ENCODE measurements around the gene CCL2.

The CCL2 gene

GRCh38 chr17:34228781-34229180 is 26.3 kb upstream of the CCL2 start:
- Mint-ChIP-seq H3K36me3 (no peaks in the 10 kb centered on the region), H3K4me1 (no peaks in the 10 kb centered on the region), H3K9me3 (peaks cover 7% of the 10 kb centered on the region), H3K27me3 (peaks cover 15% of the 10 kb centered on the region), H3K27ac (no peak overlapping the region), H3K4me3 (no peak overlapping the region)

- Mint-ChIP-seq H3K9me3 (peaks cover 7% of the 10 kb centered on the region), H3K27me3 (peaks cover 13% of the 10 kb centered on the region), H3K4me3 (no peak overlapping the region), H3K27ac (no peak overlapping the region), H3K36me3 (no peaks in the 10 kb centered on the region), H3K4me1 (no peaks in the 10 kb centered on the region)
Measured at GRCh38 chr17:34230342-34230741, 24.7 kb upstream of the CCL2 start.

- Mint-ChIP-seq H3K36me3 (no peaks in the 10 kb centered on the region), H3K27me3 (peaks cover 11% of the 10 kb centered on the region), H3K27ac (no peak overlapping the region), H3K9me3 (peaks cover 7% of the 10 kb centered on the region), H3K4me1 (no peaks in the 10 kb centered on the region), H3K4me3 (no peak overlapping the region)
Measured at GRCh38 chr17:34234616-34235015, 20.5 kb upstream of the CCL2 start.

- Mint-ChIP-seq H3K4me3 (no peak overlapping the region), H3K27me3 (peaks cover 11% of the 10 kb centered on the region), H3K9me3 (peaks cover 4% of the 10 kb centered on the region), H3K27ac (no peak overlapping the region), H3K36me3 (no peaks in the 10 kb centered on the region), H3K4me1 (no peaks in the 10 kb centered on the region)
Measured at GRCh38 chr17:34235389-34236028, 19.6 kb upstream of the CCL2 start.

GRCh38 chr17:34236281-34236892 is 18.7 kb upstream of the CCL2 start:
- Mint-ChIP-seq H3K27ac (no peak overlapping the region), H3K36me3 (no peaks in the 10 kb centered on the region), H3K27me3 (peaks cover 4% of the 10 kb centered on the region), H3K4me1 (no peaks in the 10 kb centered on the region), H3K9me3 (no peaks in the 10 kb centered on the region), H3K4me3 (no peak overlapping the region)

- Mint-ChIP-seq H3K36me3 (no peaks in the 10 kb centered on the region), H3K4me1 (no peaks in the 10 kb centered on the region), H3K9me3 (no peaks in the 10 kb centered on the region), H3K4me3 (no peak overlapping the region), H3K27me3 (peaks cover 4% of the 10 kb centered on the region), H3K27ac (no peak overlapping the region)
Measured at GRCh38 chr17:34237458-34237857, 17.6 kb upstream of the CCL2 start.

GRCh38 chr17:34241062-34241461 is 14.0 kb upstream of the CCL2 start:
- H3K27me3 Mint-ChIP-seq = peaks cover 2% of the 10 kb centered on the region

GRCh38 chr17:34242587-34243363 is 12.3 kb upstream of the CCL2 start:
- H3K27ac Mint-ChIP-seq = no peak overlapping the region
- H3K9me3 Mint-ChIP-seq = no peaks in the 10 kb centered on the region
- no peaks in the 10 kb centered on the region for H3K36me3 Mint-ChIP-seq
- no peak overlapping the region for H3K4me3 Mint-ChIP-seq
- H3K4me1 Mint-ChIP-seq = no peaks in the 10 kb centered on the region
- H3K27me3 Mint-ChIP-seq = peaks cover 5% of the 10 kb centered on the region

More at GRCh38 chr17:34241062-34241461, 14.0 kb upstream of the CCL2 start:
- Mint-ChIP-seq H3K4me3 (no peak overlapping the region), H3K4me1 (no peaks in the 10 kb centered on the region), H3K36me3 (no peaks in the 10 kb centered on the region), H3K27ac (no peak overlapping the region), H3K9me3 (no peaks in the 10 kb centered on the region)

- Mint-ChIP-seq H3K4me3 (no peak overlapping the region), H3K9me3 (no peaks in the 10 kb centered on the region), H3K4me1 (no peaks in the 10 kb centered on the region), H3K36me3 (no peaks in the 10 kb centered on the region), H3K27ac (no peak overlapping the region), H3K27me3 (peaks cover 5% of the 10 kb centered on the region)
Measured at GRCh38 chr17:34243364-34244320, 11.4 kb upstream of the CCL2 start.

- no peak overlapping the region for H3K27ac Mint-ChIP-seq
- H3K9me3 Mint-ChIP-seq = no peaks in the 10 kb centered on the region
- H3K27me3 Mint-ChIP-seq = peaks cover 5% of the 10 kb centered on the region
- H3K4me3 Mint-ChIP-seq = no peak overlapping the region
- H3K4me1 Mint-ChIP-seq = no peaks in the 10 kb centered on the region
- no peaks in the 10 kb centered on the region for H3K36me3 Mint-ChIP-seq
Measured at GRCh38 chr17:34245351-34245905, 9.7 kb upstream of the CCL2 start.

- Mint-ChIP-seq H3K27ac (no peak overlapping the region), H3K9me3 (no peaks in the 10 kb centered on the region), H3K36me3 (no peaks in the 10 kb centered on the region), H3K4me3 (no peak overlapping the region), H3K4me1 (no peaks in the 10 kb centered on the region), H3K27me3 (peaks cover 5% of the 10 kb centered on the region)
Measured at GRCh38 chr17:34246446-34246845, 8.6 kb upstream of the CCL2 start.

GRCh38 chr17:34246881-34247280 is 8.2 kb upstream of the CCL2 start:
- Mint-ChIP-seq H3K4me1 (no peaks in the 10 kb centered on the region), H3K27me3 (peaks cover 6% of the 10 kb centered on the region), H3K9me3 (no peaks in the 10 kb centered on the region), H3K4me3 (no peak overlapping the region), H3K27ac (no peak overlapping the region), H3K36me3 (no peaks in the 10 kb centered on the region)

GRCh38 chr17:34248511-34249024 is 6.5 kb upstream of the CCL2 start:
- H3K27ac Mint-ChIP-seq = no peak overlapping the region
- H3K27me3 Mint-ChIP-seq = peaks cover 6% of the 10 kb centered on the region
- H3K4me3 Mint-ChIP-seq = no peak overlapping the region
- H3K36me3 Mint-ChIP-seq = no peaks in the 10 kb centered on the region
- H3K9me3 Mint-ChIP-seq = no peaks in the 10 kb centered on the region
- H3K4me1 Mint-ChIP-seq = no peaks in the 10 kb centered on the region

GRCh38 chr17:34249061-34249460 is 6.0 kb upstream of the CCL2 start:
- no peaks in the 10 kb centered on the region for H3K36me3 Mint-ChIP-seq
- no peak overlapping the region for H3K27ac Mint-ChIP-seq

GRCh38 chr17:34249478-34249877 is 5.6 kb upstream of the CCL2 start:
- H3K4me3 Mint-ChIP-seq = no peak overlapping the region
- peaks cover 6% of the 10 kb centered on the region for H3K27me3 Mint-ChIP-seq
- no peaks in the 10 kb centered on the region for H3K4me1 Mint-ChIP-seq
- H3K9me3 Mint-ChIP-seq = no peaks in the 10 kb centered on the region
- no peak overlapping the region for H3K27ac Mint-ChIP-seq
- no peaks in the 10 kb centered on the region for H3K36me3 Mint-ChIP-seq

More at GRCh38 chr17:34249061-34249460, 6.0 kb upstream of the CCL2 start:
- H3K27me3 Mint-ChIP-seq = peaks cover 6% of the 10 kb centered on the region
- no peaks in the 10 kb centered on the region for H3K4me1 Mint-ChIP-seq
- H3K9me3 Mint-ChIP-seq = no peaks in the 10 kb centered on the region
- H3K4me3 Mint-ChIP-seq = no peak overlapping the region
